ENCODE data around the gene DCAF4.
"Not testable (repeated sequence)": the region's sequence is repeated elsewhere in the genome, so short reads cannot be mapped to it uniquely, and the experiment has no call there.

The DCAF4 gene

GRCh38 chr14:73000073-73000472 lies 73.8 kb downstream of the DCAF4 start:
- ChIA-PET CTCF (no interaction called here), POLR2A (ENCODE audit: low non-redundant PET) (interaction anchor here (0.8 kb wide), 1 partner anchor 1867 kb away, joined by 11 read pairs; no protein-coding TSS in a partner anchor)
- H3K27ac ChIP-seq = no peak overlapping the region
- no peak for TF ChIP-seq CTCF (conservative IDR thresholded peaks at IDR 0.05; ENCODE audit: low read depth)
- DNase-seq (ENCODE audit: low spot score) = no peak

- DNase-seq (ENCODE audit: low spot score) = no peak
- POLR2A ChIA-PET (ENCODE audit: low non-redundant PET) = no interaction called here
- CTCF ChIA-PET = no interaction called here
- no peak for TF ChIP-seq CTCF (conservative IDR thresholded peaks at IDR 0.05; ENCODE audit: low read depth)
- H3K27ac ChIP-seq = peak overlapping the region; percentile 84
Observed at GRCh38 chr14:73003681-73004080, 77.4 kb downstream of the DCAF4 start.

- POLR2A ChIA-PET (ENCODE audit: low non-redundant PET); CTCF ChIA-PET; DNase-seq (ENCODE audit: low spot score); H3K27ac ChIP-seq: not testable (repeated sequence)
Observed at GRCh38 chr14:73004641-73005040, 78.4 kb downstream of the DCAF4 start.

- ChIA-PET POLR2A (ENCODE audit: low non-redundant PET) (no interaction called here), CTCF (no interaction called here)
- H3K27ac ChIP-seq = no peak overlapping the region
- TF ChIP-seq CTCF (conservative IDR thresholded peaks at IDR 0.05; ENCODE audit: low read depth) = no peak
- no peak for DNase-seq (ENCODE audit: low spot score)
Observed at GRCh38 chr14:73007835-73008234, 81.6 kb downstream of the DCAF4 start.

GRCh38 chr14:73008501-73008900 lies 82.2 kb downstream of the DCAF4 start:
- POLR2A ChIA-PET (ENCODE audit: low non-redundant PET) = interaction anchor here (0.5 kb wide), 1 partner anchor 135 kb away, joined by 4 read pairs; no protein-coding TSS in a partner anchor
- CTCF ChIA-PET = no interaction called here

More at GRCh38 chr14:73008501-73008900, 82.2 kb downstream of the DCAF4 start:
- no peak for TF ChIP-seq CTCF (conservative IDR thresholded peaks at IDR 0.05; ENCODE audit: low read depth)
- no peak overlapping the region for H3K27ac ChIP-seq
- no peak for DNase-seq (ENCODE audit: low spot score)
